GM21515 (cell line): ENCODE measurements around the gene CTNNA3.

Experiments used
- ATAC-seq: cut with Tn5 transposase; IDR thresholded peaks from one replicate; pipeline ENCODE4 v1.9.1; 2021; ENCODE audit not compliant: unreplicated experiment

Gene CTNNA3

DNA sequence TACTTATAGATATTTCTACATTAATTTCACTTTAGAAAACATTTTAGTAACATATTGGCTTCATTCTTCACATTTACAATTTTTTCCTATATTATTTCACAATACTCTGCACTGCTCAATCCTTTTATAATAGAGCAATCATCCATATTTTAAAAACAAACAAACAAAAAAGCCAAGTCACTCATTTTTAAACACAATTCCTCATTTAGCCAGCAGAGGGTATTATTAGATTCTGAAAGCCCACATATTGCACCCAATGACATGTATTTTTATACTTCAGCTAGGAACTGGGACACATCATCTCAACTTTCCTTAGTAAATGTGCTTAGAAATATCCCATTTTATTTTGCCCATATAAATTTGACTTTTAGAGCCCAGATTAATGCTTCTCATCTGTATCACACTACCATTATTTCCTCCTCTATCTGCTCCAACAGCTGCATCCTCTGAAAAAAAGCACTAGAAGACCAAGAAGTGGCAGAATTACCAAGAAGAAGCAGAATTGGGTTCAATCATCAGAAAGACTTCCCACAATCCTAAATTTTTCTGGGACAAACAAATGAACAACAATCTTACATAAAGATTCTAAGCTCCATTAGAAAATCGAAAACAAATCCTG lies 29.5 kb downstream of the CTNNA3 start:
- peak; percentile 61 for ATAC-seq

GRCh38 chr10:67665491-67665890 lies 30.5 kb downstream of the CTNNA3 start:
- no peak for ATAC-seq

GRCh38 chr10:67664942-67665341 lies 31.1 kb downstream of the CTNNA3 start:
- no peak for ATAC-seq

- no peak for ATAC-seq
These were observed 32.4 kb downstream of the CTNNA3 start for GRCh38 chr10:67663449-67664087.

- ATAC-seq = no peak
These were observed 33.6 kb downstream of the CTNNA3 start for GRCh38 chr10:67662415-67662814.

DNA sequence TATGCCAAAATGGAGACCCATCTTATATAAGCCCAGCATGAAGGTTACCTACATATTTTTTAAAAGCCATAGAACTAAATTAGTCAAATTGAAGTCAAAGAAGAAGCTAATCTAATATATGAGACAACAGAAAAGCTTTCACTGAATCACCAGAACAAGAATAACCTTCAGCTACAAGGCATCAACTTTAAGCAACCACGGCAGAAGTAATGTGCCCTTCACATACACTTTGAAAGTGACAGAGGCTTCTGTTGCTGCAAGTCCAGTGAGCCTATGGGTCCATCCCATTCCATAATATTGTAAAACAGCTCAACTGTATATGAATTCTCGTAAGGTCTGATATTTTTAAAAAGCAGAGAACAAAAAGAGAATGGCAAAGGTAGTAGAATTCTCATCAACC lies 36.5 kb downstream of the CTNNA3 start:
- ATAC-seq = no peak

- ATAC-seq = no peak
These were observed 38.2 kb downstream of the CTNNA3 start for GRCh38 chr10:67657775-67658174.

DNA sequence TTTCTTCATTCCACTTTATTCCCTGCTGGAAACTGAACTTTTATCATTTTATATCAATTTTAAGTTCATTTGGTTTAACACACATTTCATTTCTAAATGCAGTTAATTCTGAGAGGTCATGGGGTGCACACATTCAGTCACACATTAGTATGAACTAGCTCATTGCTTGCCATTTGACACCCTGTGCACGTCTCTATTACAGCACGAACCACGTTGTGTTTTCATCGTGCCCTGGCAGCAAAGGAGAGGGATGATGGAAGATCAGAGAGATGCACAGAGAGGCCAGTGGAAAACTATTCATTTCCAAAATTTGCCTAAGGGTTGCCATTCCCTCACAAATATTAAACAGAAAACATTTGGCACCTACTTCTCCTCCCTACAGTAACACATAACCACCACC lies 45.4 kb downstream of the CTNNA3 start:
- no peak for ATAC-seq

GRCh38 chr10:67648613-67649229 lies 47.3 kb downstream of the CTNNA3 start:
- ATAC-seq = no peak

DNA sequence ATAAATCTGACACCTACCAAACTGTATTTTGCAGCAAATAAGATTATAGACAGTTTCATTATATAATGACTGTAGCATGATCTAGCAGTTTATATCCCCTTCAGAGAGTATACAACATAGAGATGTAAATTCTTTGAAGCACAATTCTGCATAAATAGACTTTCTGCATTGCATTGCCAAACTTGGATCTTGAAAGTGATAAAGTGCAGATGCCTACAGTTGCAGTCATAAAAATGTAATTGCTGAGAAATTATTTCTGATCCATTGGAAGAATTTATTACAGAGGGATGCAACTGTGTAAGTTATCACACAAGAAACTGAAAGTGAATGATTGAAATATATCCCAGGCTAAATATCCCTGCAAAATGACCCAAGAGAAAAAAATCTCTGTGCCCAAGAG lies 65.1 kb downstream of the CTNNA3 start:
- ATAC-seq = no peak

- no peak for ATAC-seq
These were observed 66.5 kb downstream of the CTNNA3 start for GRCh38 chr10:67629461-67629971.

DNA sequence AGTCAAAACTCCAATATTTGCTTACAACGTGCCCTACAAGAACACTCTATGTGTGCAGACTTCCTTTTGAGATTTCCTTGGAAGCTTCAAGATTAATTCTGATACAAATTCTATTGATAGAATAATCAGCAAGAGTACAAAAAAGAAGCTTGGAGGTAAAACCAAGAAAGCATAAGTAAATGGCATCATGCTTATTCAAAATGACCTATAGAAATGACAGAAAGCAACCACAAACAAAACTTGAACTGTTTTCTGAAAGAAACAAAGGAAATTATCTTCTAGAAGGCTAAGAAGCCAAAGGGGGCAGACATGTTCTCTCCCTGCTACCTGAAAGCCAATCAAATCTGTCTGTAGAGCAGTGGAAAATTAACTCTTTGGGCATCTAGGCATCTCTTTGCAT lies 73.0 kb downstream of the CTNNA3 start:
- no peak for ATAC-seq

GRCh38 chr10:67622511-67622910 lies 73.5 kb downstream of the CTNNA3 start:
- ATAC-seq = no peak

- no peak for ATAC-seq
These were observed 74.2 kb downstream of the CTNNA3 start for GRCh38 chr10:67621834-67622233.

GRCh38 chr10:67618116-67618515 lies 77.9 kb downstream of the CTNNA3 start:
- no peak for ATAC-seq

DNA sequence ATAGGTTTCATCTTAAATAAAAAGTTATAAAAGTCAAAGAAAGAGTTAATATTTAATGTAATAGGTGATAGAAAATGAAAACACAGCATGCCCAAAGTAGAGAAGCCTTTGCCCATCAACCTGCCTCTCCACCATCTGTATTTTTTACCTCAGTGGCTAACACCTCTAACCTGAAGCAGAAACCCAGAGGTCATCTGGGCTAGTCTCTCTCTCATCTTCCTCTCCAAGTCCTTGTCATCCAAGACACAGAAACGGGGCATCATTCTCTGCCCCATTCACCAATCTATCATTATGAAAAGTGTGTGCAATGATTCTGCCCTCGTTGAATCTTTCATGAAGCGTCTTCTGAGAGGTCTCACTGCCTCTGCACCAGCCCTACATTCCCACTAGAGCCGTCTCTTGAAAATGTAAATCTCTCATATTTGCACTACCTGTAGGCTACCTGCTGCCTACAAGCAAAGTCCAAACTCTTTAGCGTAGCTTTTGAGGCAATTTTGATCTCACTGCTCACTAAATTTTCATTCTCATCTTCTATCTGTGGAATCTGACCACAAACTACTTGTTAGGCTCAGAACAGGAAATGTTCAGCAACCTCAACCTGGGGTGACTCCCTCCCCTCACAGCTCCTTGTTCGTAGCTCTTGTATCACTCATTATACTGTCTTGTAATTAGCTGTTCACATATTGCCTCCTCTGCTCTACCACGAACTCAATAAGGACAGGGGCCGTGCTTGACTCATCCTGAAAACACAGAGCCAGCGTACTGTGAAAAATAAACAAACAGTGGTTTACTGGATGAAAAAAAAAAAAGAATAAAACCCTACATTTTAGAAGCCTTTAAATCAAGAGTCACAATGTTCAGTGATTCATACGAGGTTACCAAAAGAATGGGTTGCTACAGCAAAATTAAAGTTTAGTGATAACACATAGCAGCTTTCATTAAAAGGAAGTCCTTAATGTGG lies 83.1 kb downstream of the CTNNA3 start:
- peak; percentile 87 for ATAC-seq

DNA sequence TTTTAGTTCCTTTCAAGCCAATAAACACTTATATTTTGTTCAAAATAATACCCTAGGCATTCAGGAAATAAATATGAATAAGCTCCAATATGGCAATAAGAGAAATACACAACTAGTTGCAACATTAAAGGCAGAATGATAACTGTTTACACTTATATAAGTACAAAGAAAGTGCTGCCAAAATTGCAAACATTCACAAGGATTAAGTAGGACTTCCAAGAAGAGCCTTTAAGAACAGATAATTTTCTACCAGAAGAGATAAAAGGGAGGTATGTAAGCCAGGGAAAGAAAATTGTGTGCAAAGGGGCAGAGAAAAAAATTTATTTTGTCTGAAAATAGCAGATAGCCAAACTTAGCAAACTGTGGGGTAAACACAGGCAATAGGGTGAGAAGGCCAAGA lies 83.8 kb downstream of the CTNNA3 start:
- ATAC-seq = no peak

- ATAC-seq = no peak
These were observed 85.8 kb downstream of the CTNNA3 start for GRCh38 chr10:67609996-67610793.

DNA sequence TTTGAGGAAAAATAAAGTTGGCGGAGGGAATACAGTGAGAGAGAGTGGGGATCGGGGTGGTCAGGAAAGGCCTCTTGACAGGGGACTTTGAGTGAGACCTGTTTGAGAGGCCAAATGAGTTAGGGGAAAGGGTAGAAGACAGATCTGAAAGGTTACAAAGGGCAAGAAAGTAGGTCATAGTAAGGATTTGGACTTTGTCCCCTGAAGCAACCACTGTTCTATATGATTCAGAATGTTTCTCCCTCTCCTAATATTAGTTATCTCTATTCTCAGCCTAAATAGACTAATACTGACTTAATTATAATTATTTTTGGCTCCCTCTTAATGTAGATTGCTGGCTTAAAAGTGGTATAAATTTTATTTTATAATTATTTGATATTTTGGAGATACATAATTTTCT lies 88.0 kb downstream of the CTNNA3 start:
- no peak for ATAC-seq

- no peak for ATAC-seq
These were observed 88.5 kb downstream of the CTNNA3 start for GRCh38 chr10:67607472-67607871.
